ENCODE results near the gene CAMK2B. TPM values are rescaled to one million over a fixed set of nuclear protein-coding genes. Genes with fewer than 3 reads are reported as not detected.

CAMK2B gene
- total and polyA plus RNA-seq, 2 of the 13 experiments (the other 11 are each of a cell fraction or from before 2014, with no cell fraction given), result 0.27 to 0.48 TPM

DNA sequence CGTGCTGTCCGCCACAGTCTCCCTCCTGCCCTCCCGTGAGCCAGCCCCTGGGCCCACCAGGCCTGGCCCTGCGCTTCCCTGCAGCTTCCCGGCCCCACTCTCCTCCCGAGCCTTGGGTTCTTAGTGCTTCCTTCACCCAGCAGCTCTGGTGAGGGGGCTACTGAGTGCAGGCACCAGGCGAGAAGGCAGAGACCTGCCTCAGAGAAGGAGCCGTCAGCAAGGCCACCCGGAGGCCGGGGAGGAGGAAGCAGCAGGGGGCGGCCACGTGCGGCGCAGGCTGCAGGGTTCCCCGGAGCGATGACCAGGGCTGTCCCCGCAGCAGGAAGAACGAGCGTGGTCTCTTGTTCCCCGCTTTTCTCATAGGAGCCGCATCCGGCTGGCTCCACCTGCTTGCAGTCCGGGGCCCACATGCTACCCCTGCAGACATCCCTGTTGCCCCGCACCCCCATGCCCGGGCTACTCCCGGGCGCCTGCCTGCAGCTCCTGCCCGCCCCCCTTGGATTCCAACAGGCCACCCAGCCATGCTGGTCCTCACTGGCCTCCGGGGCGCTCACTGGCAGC, 104.1 kb downstream of the CAMK2B start (continued):
- TF ChIP-seq, protein P1, sequence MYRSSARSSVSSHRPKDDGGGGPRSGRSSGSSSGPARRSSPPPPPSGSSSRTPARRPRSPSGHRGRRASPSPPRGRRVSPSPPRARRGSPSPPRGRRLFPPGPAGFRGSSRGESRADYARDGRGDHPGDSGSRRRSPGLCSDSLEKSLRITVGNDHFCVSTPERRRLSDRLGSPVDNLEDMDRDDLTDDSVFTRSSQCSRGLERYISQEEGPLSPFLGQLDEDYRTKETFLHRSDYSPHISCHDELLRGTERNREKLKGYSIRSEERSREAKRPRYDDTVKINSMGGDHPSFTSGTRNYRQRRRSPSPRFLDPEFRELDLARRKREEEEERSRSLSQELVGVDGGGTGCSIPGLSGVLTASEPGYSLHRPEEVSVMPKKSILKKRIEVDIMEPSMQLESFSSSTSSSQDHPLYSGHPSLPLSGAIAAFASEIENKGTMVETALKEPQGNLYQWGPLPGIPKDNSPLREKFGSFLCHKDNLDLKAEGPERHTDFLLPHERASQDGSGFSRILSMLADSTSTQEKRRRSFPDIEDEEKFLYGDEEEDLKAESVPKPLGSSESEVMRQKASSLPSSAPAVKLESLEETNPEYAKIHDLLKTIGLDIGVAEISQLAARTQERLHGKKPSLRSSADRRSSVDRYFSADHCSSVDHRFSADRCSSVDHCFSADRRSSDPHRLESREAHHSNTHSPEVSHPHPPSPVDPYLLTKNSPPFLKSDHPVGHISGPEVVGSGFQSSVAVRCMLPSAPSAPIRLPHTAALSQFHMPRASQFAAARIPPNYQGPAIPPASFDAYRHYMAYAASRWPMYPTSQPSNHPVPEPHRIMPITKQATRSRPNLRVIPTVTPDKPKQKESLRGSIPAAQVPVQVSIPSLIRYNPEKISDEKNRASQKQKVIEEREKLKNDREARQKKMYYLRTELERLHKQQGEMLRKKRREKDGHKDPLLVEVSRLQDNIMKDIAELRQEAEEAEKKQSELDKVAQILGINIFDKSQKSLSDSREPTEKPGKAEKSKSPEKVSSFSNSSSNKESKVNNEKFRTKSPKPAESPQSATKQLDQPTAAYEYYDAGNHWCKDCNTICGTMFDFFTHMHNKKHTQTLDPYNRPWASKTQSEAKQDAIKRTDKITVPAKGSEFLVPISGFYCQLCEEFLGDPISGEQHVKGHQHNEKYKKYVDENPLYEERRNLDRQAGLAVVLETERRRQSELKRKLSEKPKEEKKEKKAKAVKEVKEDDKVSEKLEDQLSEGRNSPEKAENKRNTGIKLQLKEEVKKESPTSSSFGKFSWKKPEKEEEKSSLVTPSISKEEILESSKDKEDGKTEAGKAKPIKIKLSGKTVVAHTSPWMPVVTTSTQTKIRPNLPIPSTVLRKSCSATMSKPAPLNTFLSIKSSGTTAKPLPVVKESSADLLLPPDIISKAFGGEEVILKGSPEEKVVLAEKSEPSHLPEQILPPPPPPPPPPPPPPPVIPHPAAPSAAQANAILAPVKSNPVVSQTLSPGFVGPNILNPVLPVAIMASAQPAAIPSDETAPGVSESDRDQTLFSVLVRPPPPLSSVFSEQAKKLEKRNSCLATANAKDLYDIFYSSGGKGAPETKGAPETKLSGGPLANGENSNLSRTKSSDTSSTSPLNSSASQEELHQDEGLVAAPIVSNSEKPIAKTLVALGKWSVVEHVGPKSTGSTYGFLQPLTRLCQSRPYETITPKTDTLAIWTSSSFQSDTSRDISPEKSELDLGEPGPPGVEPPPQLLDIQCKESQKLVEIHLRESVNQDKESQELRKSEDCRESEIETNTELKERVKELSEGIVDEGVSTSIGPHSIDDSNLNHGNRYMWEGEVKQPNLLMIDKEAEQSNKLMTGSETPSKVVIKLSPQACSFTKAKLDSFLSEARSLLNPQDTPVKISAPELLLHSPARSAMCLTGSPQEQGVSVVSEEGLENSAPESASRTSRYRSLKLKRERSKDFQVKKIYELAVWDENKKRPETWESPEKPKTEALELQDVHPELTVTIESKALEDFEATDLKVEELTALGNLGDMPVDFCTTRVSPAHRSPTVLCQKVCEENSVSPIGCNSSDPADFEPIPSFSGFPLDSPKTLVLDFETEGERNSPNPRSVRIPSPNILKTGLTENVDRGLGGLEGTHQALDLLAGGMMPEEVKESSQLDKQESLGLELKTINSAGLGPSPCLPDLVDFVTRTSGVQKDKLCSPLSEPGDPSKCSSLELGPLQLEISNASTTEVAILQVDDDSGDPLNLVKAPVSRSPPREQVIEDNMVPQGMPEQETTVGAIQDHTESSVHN (CRISPR knock-in tag; IDR thresholded peaks at IDR 0.05), result no peak
- no peak; the same call in 1 of the 2 replicates for TF ChIP-seq ZNF816 (CRISPR knock-in tag; IDR thresholded peaks at IDR 0.05; ENCODE audit: borderline replicate concordance)
- no peak for TF ChIP-seq CBX1 (IDR thresholded peaks at IDR 0.05; ENCODE audit: low read depth)
- TF ChIP-seq, protein P2, sequence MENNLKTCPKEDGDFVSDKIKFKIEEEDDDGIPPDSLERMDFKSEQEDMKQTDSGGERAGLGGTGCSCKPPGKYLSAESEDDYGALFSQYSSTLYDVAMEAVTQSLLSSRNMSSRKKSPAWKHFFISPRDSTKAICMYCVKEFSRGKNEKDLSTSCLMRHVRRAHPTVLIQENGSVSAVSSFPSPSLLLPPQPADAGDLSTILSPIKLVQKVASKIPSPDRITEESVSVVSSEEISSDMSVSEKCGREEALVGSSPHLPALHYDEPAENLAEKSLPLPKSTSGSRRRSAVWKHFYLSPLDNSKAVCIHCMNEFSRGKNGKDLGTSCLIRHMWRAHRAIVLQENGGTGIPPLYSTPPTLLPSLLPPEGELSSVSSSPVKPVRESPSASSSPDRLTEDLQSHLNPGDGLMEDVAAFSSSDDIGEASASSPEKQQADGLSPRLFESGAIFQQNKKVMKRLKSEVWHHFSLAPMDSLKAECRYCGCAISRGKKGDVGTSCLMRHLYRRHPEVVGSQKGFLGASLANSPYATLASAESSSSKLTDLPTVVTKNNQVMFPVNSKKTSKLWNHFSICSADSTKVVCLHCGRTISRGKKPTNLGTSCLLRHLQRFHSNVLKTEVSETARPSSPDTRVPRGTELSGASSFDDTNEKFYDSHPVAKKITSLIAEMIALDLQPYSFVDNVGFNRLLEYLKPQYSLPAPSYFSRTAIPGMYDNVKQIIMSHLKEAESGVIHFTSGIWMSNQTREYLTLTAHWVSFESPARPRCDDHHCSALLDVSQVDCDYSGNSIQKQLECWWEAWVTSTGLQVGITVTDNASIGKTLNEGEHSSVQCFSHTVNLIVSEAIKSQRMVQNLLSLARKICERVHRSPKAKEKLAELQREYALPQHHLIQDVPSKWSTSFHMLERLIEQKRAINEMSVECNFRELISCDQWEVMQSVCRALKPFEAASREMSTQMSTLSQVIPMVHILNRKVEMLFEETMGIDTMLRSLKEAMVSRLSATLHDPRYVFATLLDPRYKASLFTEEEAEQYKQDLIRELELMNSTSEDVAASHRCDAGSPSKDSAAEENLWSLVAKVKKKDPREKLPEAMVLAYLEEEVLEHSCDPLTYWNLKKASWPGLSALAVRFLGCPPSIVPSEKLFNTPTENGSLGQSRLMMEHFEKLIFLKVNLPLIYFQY (CRISPR knock-in tag; IDR thresholded peaks at IDR 0.05; ENCODE audit: borderline replicate concordance), result no peak
- TF ChIP-seq POGZ (CRISPR knock-in tag; IDR thresholded peaks at IDR 0.05), result no peak
- TF ChIP-seq ZNF414 (CRISPR knock-in tag; IDR thresholded peaks at IDR 0.05), result no peak
- peak; percentile 38; the same call in 1 of the 2 replicates for TF ChIP-seq NCOA2 (CRISPR knock-in tag; IDR thresholded peaks at IDR 0.05)
- no peak for TF ChIP-seq GTF3A (CRISPR knock-in tag; conservative IDR thresholded peaks at IDR 0.05)
- TF ChIP-seq ZFAT (CRISPR knock-in tag; conservative IDR thresholded peaks at IDR 0.05), result 0 out of 2 replicates have a peak, but pooled peaks have one; percentile 43
- no peak for TF ChIP-seq NFE2 (CRISPR knock-in tag; IDR thresholded peaks at IDR 0.05)
- TF ChIP-seq LCORL (IDR thresholded peaks at IDR 0.05), result no peak
- TF ChIP-seq LCORL (CRISPR knock-in tag; IDR thresholded peaks at IDR 0.05), result no peak
- TF ChIP-seq HNRNPLL (IDR thresholded peaks at IDR 0.05; ENCODE audit: low read depth, low read length, poor library complexity, severe bottlenecking), result peak; percentile 40
- TF ChIP-seq, protein P3, sequence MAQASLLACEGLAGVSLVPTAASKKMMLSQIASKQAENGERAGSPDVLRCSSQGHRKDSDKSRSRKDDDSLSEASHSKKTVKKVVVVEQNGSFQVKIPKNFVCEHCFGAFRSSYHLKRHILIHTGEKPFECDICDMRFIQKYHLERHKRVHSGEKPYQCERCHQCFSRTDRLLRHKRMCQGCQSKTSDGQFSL (CRISPR knock-in tag; IDR thresholded peaks at IDR 0.05), result no peak
- TF ChIP-seq ZNF354B (CRISPR knock-in tag; IDR thresholded peaks at IDR 0.05), result no peak
- no peak for TF ChIP-seq SRSF9 (IDR thresholded peaks at IDR 0.05; ENCODE audit: borderline replicate concordance, insufficient read depth, low read depth, low read length, poor library complexity, severe bottlenecking)
- TF ChIP-seq KMT2A (CRISPR knock-in tag; IDR thresholded peaks at IDR 0.05), result no peak
- no peak for TF ChIP-seq ZFP36L2 (CRISPR knock-in tag; IDR thresholded peaks at IDR 0.05)
